Activated naive CD8-positive, alpha-beta T cell treated with anti-CD3 and anti-CD28 coated beads, Interleukin-2, amount 10 ng/mL, durations not matched to agents 7 days and 5 days (primary cell): ENCODE results near the gene MYBBP1A. TPM values are rescaled to one million over a fixed set of nuclear protein-coding genes. Genes with fewer than 3 reads are reported as not detected.

Experiments
- ATAC-seq: fragments of 150-1000 bp; cut with Tn5 transposase; one replicate; pipeline ENCODE4 v1.10.0; 2021; ENCODE audit warnings: low read depth, moderate library complexity
- POLR2A ChIA-PET: fragments of 350-600 bp; sonication (Branson Sonifier 250); formaldehyde crosslinking; loops from one replicate; lab custom pipeline; 2021; ENCODE audit warnings: antibody characterized with exemption; lab: Charles Lee
- DNase-seq: peaks from one replicate; pipeline ENCODE4 v3.0.0; 2021
- H3K27ac Mint-ChIP-seq: one replicate; pipeline ENCODE4 v1.8.0; 2022; ENCODE audit warnings: mild to moderate bottlenecking, mixed read lengths
- H3K27me3 Mint-ChIP-seq: one replicate; pipeline ENCODE4 v1.8.0; 2022; ENCODE audit warnings: mild to moderate bottlenecking, moderate library complexity, mixed read lengths
- H3K36me3 Mint-ChIP-seq: one replicate; pipeline ENCODE4 v1.8.0; 2021; ENCODE audit warnings: mild to moderate bottlenecking, mixed read lengths
- H3K4me1 Mint-ChIP-seq: one replicate; pipeline ENCODE4 v1.8.0; 2021; ENCODE audit warnings: mixed read lengths
- H3K4me3 Mint-ChIP-seq: one replicate; pipeline ENCODE4 v1.8.0; 2022; ENCODE audit warnings: mild to moderate bottlenecking, moderate library complexity, mixed read lengths
- H3K9me3 Mint-ChIP-seq: one replicate; pipeline ENCODE4 v1.8.0; 2021; ENCODE audit warnings: mixed read lengths
- total RNA-seq, 2 experiments: library from RNA; stranded (reverse); gene quantifications; one replicate each; pipeline ENCODE4 v1.2.3, GENCODE V29; 2021

The MYBBP1A gene
- total RNA-seq, 2 experiments from 2014 or later, result 59.1 to 61.6 TPM

DNA sequence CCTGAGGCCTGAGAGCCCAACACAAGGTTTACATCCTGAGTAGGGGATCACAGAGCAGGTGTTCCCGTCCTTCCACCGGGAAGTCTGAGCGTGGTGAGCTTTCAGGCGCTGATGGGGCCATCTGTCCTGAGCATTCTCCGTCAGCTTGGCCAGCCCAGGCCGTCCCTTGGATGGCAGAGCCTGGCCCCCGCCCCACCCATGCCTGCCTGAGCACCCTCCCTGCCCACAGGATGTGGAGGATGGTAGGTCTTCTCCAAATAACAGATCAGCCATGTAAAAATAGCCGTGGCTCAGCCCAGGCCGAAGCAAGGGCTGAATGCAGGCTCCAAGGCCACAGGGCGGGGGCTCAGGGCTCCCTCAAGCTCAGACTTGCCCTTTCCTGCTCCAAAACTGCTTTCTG is 36.3 kb downstream of the MYBBP1A start:
- H3K27me3 Mint-ChIP-seq, result peaks cover 1% of the 10 kb centered on the region
- H3K4me3 Mint-ChIP-seq, result no peak overlapping the region
- peaks cover 4% of the 10 kb centered on the region for H3K4me1 Mint-ChIP-seq
- H3K9me3 Mint-ChIP-seq, result no peaks in the 10 kb centered on the region
- POLR2A ChIA-PET, result no interaction called here
- H3K36me3 Mint-ChIP-seq, result no peaks in the 10 kb centered on the region
- no peak for ATAC-seq
- no peak overlapping the region for H3K27ac Mint-ChIP-seq
- DNase-seq, result no peak

- H3K4me1 Mint-ChIP-seq, result peaks cover 4% of the 10 kb centered on the region
- H3K4me3 Mint-ChIP-seq, result no peak overlapping the region
- H3K27me3 Mint-ChIP-seq, result peaks cover 1% of the 10 kb centered on the region
- H3K27ac Mint-ChIP-seq, result no peak overlapping the region
- POLR2A ChIA-PET, result interaction anchor here (0.6 to 1.2 kb wide), 2 partner anchors 13 to 389 kb away, joined by 3 read pairs; no protein-coding TSS in a partner anchor
- no peak for DNase-seq
- no peaks in the 10 kb centered on the region for H3K36me3 Mint-ChIP-seq
- no peak for ATAC-seq
- no peaks in the 10 kb centered on the region for H3K9me3 Mint-ChIP-seq
Measured at GRCh38 chr17:4516735-4517134, 38.4 kb downstream of the MYBBP1A start.

DNA sequence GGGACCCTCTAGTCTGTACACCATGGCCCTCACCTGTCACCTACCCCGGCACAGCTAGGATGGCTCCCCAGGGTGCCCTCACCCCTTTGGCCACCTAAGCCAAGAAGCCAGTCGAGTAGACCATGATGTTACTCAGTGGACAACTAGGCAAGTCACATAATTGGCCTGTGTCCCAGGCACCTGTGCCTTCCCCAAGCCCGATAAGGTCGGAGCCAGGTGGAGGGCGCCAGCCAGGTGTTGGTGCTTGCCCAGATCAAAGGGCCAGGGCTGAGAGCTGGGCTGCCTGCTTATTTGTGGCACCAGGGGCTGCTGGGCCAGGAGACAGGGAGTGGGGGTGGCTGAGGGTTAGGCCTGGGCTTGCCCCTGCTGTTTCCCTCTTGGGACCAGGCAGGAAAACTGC is 39.7 kb downstream of the MYBBP1A start:
- DNase-seq, result no peak
- H3K9me3 Mint-ChIP-seq, result no peaks in the 10 kb centered on the region
- no peak overlapping the region for H3K4me3 Mint-ChIP-seq
- H3K27me3 Mint-ChIP-seq, result no peaks in the 10 kb centered on the region
- no peak for ATAC-seq
- H3K4me1 Mint-ChIP-seq, result peaks cover 12% of the 10 kb centered on the region
- no peak overlapping the region for H3K27ac Mint-ChIP-seq
- POLR2A ChIA-PET, result interaction anchor here (0.7 kb wide), 1 partner anchor 200 kb away, joined by 5 read pairs; no protein-coding TSS in a partner anchor
- no peaks in the 10 kb centered on the region for H3K36me3 Mint-ChIP-seq

DNA sequence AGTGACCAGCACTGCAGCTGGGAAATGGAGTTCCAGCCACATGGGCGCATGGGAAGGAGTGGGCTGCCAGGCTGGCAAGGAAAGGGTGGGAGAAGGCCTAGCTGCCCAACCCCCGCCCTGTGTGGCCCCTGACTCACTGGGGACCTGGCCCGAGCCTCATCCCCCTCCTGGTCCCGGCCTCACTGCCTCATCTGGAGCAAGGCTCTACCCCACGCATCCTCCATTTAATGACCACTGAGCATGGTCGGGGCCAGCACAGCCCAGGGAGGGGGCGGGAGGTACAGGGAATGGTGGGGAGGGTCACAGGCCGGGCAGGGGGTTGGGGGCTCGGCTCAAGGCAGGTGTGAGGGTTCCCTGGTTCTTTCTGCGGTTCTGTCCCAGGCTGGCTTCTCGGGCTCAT is 40.4 kb downstream of the MYBBP1A start:
- POLR2A ChIA-PET, result no interaction called here
- H3K27me3 Mint-ChIP-seq, result no peaks in the 10 kb centered on the region

DNA sequence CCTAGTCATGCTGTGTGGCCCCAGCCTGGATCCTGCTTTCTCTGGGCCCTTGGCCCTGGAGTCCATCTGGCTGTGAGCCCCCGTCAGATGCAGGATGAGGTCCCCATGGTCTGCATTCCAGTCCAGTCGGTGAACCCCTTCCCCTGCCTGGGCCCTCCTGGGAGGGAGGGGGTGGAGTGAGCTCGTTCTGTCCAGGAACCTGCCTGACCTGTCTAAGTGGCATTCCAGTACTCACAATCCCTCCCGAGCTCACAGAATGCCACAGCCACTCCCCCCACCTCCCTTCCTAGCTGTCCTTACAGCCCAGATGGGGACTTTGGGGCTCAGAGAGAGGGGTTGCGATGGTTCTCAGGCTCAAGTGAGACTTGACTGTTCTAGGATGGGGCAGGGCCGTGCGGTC is 41.0 kb downstream of the MYBBP1A start:
- DNase-seq, result no peak
- Mint-ChIP-seq H3K9me3 (no peaks in the 10 kb centered on the region), H3K27ac (no peak overlapping the region), H3K27me3 (no peaks in the 10 kb centered on the region), H3K36me3 (no peaks in the 10 kb centered on the region), H3K4me1 (peaks cover 18% of the 10 kb centered on the region), H3K4me3 (no peak overlapping the region)
- POLR2A ChIA-PET, result interaction anchor here (1.3 kb wide), 1 partner anchor 15 kb away, joined by 4 read pairs; the partner anchor contains the start of gene SPNS2
- no peak for ATAC-seq

More for the DNA sequence above, 40.4 kb downstream of the MYBBP1A start:
- no peaks in the 10 kb centered on the region for H3K9me3 Mint-ChIP-seq
- H3K4me1 Mint-ChIP-seq, result peaks cover 12% of the 10 kb centered on the region
- no peaks in the 10 kb centered on the region for H3K36me3 Mint-ChIP-seq
- H3K4me3 Mint-ChIP-seq, result no peak overlapping the region
- DNase-seq, result no peak
- H3K27ac Mint-ChIP-seq, result no peak overlapping the region
- no peak for ATAC-seq

- POLR2A ChIA-PET, result interaction anchor here (1.3 kb wide), 1 partner anchor 15 kb away, joined by 4 read pairs; the partner anchor contains the start of gene SPNS2
- Mint-ChIP-seq H3K4me1 (peaks cover 26% of the 10 kb centered on the region), H3K27ac (no peak overlapping the region), H3K9me3 (no peaks in the 10 kb centered on the region), H3K4me3 (no peak overlapping the region), H3K36me3 (no peaks in the 10 kb centered on the region), H3K27me3 (no peaks in the 10 kb centered on the region)
- ATAC-seq (no peak), DNase-seq (no peak)
Measured at GRCh38 chr17:4513113-4514032, 41.8 kb downstream of the MYBBP1A start.

GRCh38 chr17:4512156-4513112 is 42.8 kb downstream of the MYBBP1A start:
- H3K4me1 Mint-ChIP-seq, result peaks cover 24% of the 10 kb centered on the region
- no peak overlapping the region for H3K27ac Mint-ChIP-seq
- ATAC-seq (no peak), DNase-seq (no peak)
- POLR2A ChIA-PET, result no interaction called here
- no peak overlapping the region for H3K4me3 Mint-ChIP-seq
- H3K9me3 Mint-ChIP-seq, result no peaks in the 10 kb centered on the region
- no peaks in the 10 kb centered on the region for H3K27me3 Mint-ChIP-seq
- H3K36me3 Mint-ChIP-seq, result no peaks in the 10 kb centered on the region

GRCh38 chr17:4511199-4511932 is 43.8 kb downstream of the MYBBP1A start:
- H3K4me3 Mint-ChIP-seq, result no peak overlapping the region
- H3K27ac Mint-ChIP-seq, result peak overlapping the region; percentile 34
- no peaks in the 10 kb centered on the region for H3K36me3 Mint-ChIP-seq
- peaks cover 24% of the 10 kb centered on the region for H3K4me1 Mint-ChIP-seq
- DNase-seq (no peak), ATAC-seq (no peak)
- POLR2A ChIA-PET, result no interaction called here
- H3K9me3 Mint-ChIP-seq, result no peaks in the 10 kb centered on the region
- no peaks in the 10 kb centered on the region for H3K27me3 Mint-ChIP-seq

- no peak overlapping the region for H3K27ac Mint-ChIP-seq
- DNase-seq (no peak), ATAC-seq (no peak)
- peaks cover 24% of the 10 kb centered on the region for H3K4me1 Mint-ChIP-seq
- no peaks in the 10 kb centered on the region for H3K36me3 Mint-ChIP-seq
- no peaks in the 10 kb centered on the region for H3K9me3 Mint-ChIP-seq
- POLR2A ChIA-PET, result no interaction called here
- no peak overlapping the region for H3K4me3 Mint-ChIP-seq
- no peaks in the 10 kb centered on the region for H3K27me3 Mint-ChIP-seq
Measured at GRCh38 chr17:4510618-4510941, 44.6 kb downstream of the MYBBP1A start.

GRCh38 chr17:4509923-4510617 is 45.1 kb downstream of the MYBBP1A start:
- POLR2A ChIA-PET, result interaction anchor here (0.8 to 1.7 kb wide), 3 partner anchors 11 to 77 kb away, joined by 3 to 7 read pairs (median 5); partner anchors contain the start of genes SPNS2 and SPNS3
- ATAC-seq, result peak; percentile 3
- Mint-ChIP-seq H3K4me3 (no peak overlapping the region), H3K36me3 (no peaks in the 10 kb centered on the region), H3K27ac (no peak overlapping the region), H3K9me3 (no peaks in the 10 kb centered on the region), H3K27me3 (no peaks in the 10 kb centered on the region), H3K4me1 (peaks cover 27% of the 10 kb centered on the region)
- no peak for DNase-seq

DNA sequence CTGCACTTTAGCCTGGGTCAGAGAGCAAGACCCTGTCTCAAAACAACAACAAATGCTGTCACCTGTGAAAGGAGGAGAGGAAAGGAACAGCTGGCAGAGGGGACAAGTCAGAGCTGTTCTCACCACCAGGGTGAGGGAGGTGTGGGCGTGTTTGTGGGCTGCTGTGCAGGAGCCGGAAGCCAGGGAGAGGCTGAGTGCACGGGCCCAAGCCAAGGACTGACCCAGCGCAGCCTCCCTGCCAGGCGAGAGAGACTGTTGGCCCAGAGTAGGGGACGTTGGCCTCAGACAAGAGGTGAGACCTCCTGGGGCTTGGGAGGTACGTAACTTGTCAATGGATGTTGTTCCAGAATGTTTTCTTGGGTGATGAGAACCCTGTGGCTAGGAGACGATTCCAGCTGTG is 45.8 kb downstream of the MYBBP1A start:
- Mint-ChIP-seq H3K4me1 (peaks cover 33% of the 10 kb centered on the region), H3K36me3 (no peaks in the 10 kb centered on the region), H3K4me3 (peak overlapping the region; percentile 35), H3K27ac (peak overlapping the region; percentile 80), H3K9me3 (no peaks in the 10 kb centered on the region), H3K27me3 (no peaks in the 10 kb centered on the region)
- POLR2A ChIA-PET, result interaction anchor here (0.8 to 1.7 kb wide), 4 partner anchors 10 to 76 kb away, joined by 3 to 7 read pairs (median 6); partner anchors contain the start of genes SPNS2 and SPNS3
- DNase-seq (peak; percentile 68), ATAC-seq (peak; percentile 91)

- no peaks in the 10 kb centered on the region for H3K9me3 Mint-ChIP-seq
- no peak for ATAC-seq
- H3K27ac Mint-ChIP-seq, result peak overlapping the region; percentile 10
- H3K27me3 Mint-ChIP-seq, result no peaks in the 10 kb centered on the region
- H3K36me3 Mint-ChIP-seq, result no peaks in the 10 kb centered on the region
- POLR2A ChIA-PET, result interaction anchor here (1.4 to 1.7 kb wide), 2 partner anchors 9 to 27 kb away, joined by 6 to 7 read pairs; partner anchors contain the start of gene SPNS2
- no peak overlapping the region for H3K4me3 Mint-ChIP-seq
- no peak for DNase-seq
- H3K4me1 Mint-ChIP-seq, result peaks cover 43% of the 10 kb centered on the region
Measured at GRCh38 chr17:4508207-4508606, 47.0 kb downstream of the MYBBP1A start.
